ENCODE results near the gene OR6B1. TPM values are rescaled to one million over a fixed set of nuclear protein-coding genes. Genes with fewer than 3 reads are reported as not detected.

OR6B1 gene
- total RNA-seq: not detected in 2 replicates

DNA sequence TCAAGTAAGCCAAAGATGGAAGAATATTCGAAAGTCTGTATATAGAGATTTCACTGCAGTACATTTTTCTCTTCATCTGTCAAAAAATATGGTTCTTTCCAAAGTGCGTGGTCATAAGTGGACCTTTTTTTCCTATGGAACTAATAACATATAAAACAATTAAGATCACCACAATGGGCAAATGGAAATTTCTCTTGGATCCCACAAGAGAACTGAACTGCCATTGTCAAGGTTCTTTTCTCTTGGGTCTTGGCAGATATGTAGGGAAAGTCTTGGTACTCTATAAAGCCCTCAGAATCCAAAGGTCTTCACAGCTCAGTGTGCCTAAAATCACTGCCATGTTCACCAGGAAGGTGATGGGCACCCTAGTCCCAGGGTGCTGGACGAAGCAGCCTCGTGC is at the start of gene OR6B1:
OR6B1 (plus strand) TSS at position 301 of the 400 bp plus-strand sequence. CDS start 3,677 bp downstream, outside the sequence.

DNA sequence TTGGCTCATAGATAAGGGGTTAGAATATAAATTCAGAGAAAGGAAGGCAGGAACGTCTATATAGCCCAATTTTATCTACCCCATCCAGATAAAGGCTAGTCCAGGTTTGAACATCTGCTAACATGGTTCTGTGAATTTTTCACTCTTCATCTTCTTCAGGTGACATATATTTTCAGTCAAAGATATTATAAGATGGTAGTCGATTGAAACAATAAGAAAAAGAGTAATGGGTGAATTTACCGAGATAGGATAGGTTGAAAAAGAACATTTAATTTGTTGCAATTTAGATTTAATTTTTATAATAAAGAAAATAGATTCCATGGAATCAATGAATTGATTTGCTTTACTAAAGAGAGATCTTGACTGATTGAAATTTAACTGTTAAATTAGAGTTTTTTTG is 45.6 kb upstream of the OR6B1 start, which contains the start of gene OR2F1:
OR2F1 (plus strand) TSS at position 301 of the 400 bp plus-strand sequence. CDS start 5,127 bp downstream, outside the sequence.

DNA sequence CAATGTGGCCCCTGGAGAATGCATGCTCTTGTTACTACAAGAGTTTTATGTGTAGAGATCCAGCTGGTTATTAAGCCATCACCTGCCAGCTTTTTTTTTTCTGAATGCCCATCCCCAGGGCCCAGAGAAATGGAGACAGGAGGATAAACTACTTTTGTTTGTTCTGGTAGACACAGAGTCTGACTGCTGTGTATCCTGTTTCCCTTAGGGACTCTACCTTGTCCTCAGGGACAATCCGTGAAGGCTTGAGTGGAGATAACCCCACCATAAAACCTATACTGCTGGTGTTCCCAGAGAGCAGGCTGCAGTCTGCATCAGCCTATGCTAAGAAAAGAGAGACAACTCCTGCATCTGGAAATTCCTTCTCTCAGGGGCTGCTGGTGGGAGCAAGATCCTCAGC is 48.5 kb downstream of the OR6B1 start, which contains the start of gene OR2A5:
OR2A5 (plus strand) TSS at position 301 of the 400 bp plus-strand sequence. CDS start 1,454 bp downstream, outside the sequence.

Other genes starting within 250 kb of the OR6B1 start
- under 0.01 TPM in 1 of 2 replicates, not detected in the other for gene CTAGE6, start 242.6 kb upstream of the OR6B1 start, total RNA-seq
- gene TCAF1, start 98.1 kb upstream of the OR6B1 start, total RNA-seq: 23.4 and 27.7 TPM in 2 replicates
- not detected in 2 replicates for gene OR2F2, start 65.1 kb upstream of the OR6B1 start, total RNA-seq
- not detected in 2 replicates for gene OR2F1, start 45.5 kb upstream of the OR6B1 start, total RNA-seq
- gene OR2A5, start 48.6 kb downstream of the OR6B1 start, total RNA-seq: under 0.01 TPM in 1 of 2 replicates, not detected in the other
- gene OR2A25, start 69.5 kb downstream of the OR6B1 start, total RNA-seq: not detected in 2 replicates
- gene OR2A12, start 86.0 kb downstream of the OR6B1 start, total RNA-seq: under 0.01 TPM in 1 of 2 replicates, not detected in the other
- gene OR2A2, start 109.3 kb downstream of the OR6B1 start, total RNA-seq: not detected in 2 replicates
- gene OR2A14, start 122.9 kb downstream of the OR6B1 start, total RNA-seq: under 0.01 TPM in 1 of 2 replicates, not detected in the other
- 2.4 TPM in 1 of 2 replicates, not detected in the other for gene CTAGE4, start 183.1 kb downstream of the OR6B1 start, total RNA-seq
- 9.4 and 12.5 TPM in 2 replicates for gene ARHGEF35, start 195.5 kb downstream of the OR6B1 start, total RNA-seq
- not detected in 2 replicates for gene OR2A42, start 239.3 kb downstream of the OR6B1 start, total RNA-seq